ENCODE results near the gene TCP10L.

DNA sequence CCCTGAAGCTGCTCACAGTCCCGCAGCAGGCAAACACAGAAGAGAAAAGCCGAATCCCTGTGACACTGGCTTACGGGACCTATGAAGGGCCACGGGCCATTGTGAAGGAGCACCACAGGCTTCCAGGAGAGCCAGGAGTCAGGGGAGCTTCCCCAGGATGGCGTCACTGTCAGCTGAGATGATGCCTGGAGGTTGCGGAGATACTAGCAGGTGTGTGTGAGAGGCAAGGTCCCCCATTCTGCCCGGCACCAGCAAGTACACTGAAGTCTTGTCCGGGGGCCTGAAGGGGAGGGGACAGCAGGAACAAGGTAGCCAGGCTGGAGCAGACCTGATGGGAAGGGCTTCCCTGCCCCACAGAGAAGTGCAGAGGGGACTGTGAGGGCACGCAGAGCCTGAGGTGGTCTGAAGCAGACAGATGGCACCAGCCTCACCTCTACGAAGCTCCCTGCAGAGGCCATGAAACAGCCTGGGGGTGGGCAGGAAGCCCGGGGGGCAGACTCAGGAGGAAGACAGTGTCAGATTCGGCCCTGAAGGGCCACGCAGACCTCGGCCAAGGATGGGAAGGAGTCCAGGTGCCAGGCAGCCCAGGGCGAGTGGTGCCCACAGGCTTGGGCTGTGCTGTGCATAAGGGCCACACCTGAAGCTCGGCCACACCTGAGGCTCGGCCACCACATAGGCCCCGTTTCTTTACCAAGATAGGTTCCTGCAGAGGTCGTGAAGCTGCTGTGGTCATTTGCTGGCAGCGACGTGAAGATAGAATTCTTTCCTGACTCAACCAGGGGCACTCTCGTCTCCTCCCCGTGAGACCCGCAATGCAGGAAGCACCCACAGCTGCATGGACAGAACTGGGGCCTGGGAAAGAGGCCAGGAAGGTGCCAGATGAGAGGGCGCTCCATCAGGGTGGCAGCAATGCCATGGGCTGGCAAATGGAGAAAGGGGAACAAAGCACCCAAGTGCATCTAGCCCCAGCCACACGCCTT is 10.1 kb downstream of the TCP10L start:
- TF ChIP-seq FOXM1 (IDR thresholded peaks at IDR 0.05; ENCODE audit: borderline replicate concordance, low read depth) = no peak
- TF ChIP-seq EP300 (IDR thresholded peaks at IDR 0.05; ENCODE audit: borderline replicate concordance) = no peak
- TF ChIP-seq, protein P1, sequence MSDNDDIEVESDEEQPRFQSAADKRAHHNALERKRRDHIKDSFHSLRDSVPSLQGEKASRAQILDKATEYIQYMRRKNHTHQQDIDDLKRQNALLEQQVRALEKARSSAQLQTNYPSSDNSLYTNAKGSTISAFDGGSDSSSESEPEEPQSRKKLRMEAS (IDR thresholded peaks at IDR 0.05) = no peak
- no peak for TF ChIP-seq RAD21 (IDR thresholded peaks at IDR 0.05; ENCODE audit: low read depth)
- TF ChIP-seq CEBPB (IDR thresholded peaks at IDR 0.05) = no peak
